Measurements from ENCODE around the gene DENND1A.
A peak's percentile ranks its signal among the peaks of the same experiment; 100 is the strongest.

Gene DENND1A

DNA sequence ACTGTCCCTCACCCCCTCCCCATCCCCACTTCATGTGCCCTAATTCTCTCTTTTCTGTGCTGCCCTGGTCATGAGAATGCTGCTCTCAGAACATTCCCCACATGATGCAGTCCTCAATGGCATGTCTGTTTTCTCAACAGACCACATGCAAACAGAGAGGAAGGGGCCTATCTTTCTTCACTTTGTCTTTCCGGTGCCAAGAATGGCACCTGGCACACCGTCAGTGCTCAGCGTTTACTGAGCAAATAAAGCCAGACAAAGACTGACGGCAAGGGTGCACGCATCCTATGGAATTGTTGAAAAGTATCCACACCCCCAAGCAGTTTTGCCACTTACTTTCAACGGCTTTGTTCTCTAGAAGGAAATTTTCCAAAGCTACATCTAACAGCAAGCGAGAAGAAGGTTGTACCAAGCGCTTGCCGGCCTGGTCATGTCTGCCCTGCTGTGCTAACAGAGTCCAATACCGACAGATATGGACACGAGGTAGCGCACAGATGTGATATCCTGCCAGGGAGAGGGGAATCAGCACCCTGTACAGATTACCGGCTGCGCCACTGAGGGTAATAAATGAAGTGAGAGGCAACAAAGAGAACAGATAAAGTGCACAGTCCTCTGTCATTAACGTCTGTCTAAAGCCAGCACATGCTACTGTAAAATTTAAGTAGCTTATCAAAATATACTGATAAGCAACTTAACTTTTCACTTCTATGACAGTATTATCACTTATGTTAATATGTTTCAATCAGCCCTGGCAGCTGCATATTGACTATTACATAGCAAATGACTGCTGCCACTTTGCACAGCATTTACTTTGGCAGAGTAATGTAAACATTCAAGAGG is 251.7 kb downstream of the DENND1A start:
- peak; percentile 81 for DNase-seq

DNA sequence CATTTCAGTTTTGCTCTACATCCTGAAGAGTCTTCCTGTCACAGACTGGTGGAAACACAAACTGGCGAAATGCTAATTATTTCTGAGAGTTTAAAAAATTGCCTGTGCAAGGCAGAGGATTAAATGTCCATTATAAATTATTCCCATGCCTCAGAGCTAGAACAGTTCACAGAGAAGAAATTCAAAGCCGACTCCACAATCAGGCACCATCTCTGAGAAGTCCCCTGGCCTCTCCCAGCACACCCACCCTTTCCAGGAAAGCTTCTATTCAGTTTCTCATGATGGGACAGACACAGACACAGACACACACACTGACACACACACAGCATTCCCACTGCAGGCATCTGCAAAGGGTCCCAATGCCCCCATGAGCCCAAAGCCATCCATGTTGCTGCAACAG is 253.1 kb downstream of the DENND1A start:
- DNase-seq = no peak

DNA sequence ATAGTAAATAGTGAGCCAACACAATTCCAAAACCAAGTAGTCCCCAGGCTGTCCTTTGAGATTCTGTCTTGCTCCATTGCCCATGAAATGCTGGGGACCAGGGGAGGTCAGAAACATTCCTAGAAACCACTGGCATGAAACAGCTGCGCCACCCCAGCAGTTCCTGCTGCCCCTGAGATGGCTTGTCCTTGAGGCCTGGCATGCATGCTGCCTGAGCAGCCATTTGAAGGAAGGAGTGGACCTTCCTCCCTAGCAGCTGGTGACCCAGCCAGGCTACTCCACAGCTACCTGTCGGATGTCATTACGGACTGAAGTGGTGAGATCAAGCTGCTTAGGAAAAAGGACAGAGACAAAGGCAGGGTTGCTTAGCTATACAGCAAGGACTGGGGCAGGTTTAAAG is 260.6 kb downstream of the DENND1A start:
- no peak for DNase-seq

DNA sequence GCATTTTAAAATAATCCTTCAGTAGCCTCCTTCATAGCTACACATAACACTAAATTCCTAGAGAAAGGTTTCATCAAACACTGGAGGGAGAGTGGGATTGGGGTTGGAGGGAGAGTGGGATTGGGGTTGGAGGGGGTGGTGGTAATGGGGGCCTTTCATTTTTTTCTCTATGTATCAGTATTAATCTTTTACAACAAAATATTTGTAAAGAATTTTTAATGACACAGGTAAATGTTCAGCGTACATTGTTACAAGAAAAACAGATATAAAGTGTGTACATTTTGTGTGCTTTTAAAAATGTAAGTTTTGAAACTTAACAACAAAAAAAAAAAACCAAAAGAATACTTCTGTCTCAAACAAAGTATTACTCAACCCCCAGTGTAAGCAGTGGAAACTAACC is 266.4 kb downstream of the DENND1A start:
- DNase-seq = no peak

DNA sequence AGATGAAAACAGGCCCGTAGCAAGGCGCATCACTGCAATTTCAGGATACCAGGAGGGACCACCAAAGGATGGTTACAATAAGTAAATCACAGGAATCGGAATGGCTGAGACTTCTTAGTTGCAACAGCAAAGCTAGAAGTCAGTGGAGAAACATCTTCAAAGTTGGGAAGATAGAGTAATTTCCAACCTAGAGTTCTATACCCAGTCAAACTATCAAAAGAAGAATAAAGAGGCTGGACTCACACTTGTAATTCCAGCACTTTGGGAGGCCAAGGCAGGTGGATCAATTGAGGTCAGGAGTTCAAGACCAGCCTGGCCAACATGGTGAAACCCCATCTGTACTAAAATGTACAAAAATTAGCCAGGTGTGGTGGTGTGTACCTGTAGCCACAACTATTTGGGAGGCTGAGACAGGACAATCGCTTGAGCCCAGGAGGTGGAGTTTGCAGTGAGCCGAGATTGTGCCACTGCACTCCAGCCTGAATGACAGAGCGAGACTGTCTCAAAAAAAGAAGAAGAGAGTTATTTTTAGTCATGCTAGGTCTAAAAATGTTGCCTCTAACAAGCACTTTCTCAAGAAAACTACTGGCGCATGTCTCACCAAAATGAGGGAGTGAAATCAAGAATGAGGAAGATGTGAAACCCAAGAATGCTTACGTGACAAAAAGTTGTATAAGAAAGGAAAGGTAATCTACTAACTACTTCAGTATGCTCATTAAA is 267.7 kb downstream of the DENND1A start:
- no peak for DNase-seq

DNA sequence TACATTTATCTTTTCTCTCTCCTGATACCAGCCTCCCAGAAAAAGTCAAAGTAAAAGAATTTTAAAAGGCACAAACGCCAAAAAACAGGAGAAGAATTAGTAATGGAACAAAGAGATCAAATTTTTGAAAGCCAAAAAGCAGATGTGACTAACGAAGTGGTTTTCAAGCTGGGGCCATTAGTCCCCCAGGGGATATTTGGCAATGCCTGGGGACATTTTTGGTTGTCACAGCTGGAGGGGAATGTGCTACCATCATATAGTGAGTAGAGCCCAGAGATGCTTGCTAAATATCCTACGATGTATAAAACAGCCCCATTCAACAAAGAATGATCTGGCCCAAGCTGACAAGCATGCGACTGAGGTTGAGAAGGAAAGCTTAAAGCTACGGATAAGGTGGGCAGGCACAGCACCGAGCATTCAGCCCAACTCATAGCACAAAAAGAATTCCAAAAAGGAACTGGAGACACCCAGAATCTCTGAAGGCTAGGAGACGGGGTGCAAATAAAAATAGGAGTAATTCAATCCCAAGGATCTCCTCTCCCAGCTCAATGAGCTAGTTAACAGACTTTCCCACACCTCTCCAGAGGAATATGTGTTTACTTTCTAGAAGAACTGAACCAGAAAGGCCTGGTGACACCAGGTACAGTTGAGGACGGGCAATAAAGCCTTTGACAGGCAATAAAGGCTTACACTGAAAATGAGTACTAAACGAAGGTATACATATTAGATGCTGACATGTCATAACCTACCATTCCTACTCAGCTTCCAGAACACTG is 269.0 kb downstream of the DENND1A start:
- no peak for DNase-seq

DNA sequence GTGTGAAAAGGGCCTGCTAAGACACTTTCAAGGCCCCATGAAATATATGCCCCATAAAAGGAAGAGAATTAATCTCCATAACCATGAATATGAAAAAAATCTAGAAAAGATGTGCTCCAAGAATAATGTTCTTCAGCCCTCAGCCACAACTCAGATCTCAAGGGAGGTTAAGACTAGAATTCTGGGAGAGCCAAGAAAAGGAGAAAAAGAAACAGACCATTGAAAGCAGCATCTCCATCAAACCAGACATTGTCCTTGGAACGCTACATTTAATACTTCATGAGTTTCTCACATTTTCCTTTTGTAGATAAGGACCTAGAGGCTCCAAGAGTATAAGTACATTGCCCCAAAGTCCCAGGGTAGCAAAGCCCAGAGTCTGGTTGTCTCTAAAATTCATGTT is 270.6 kb downstream of the DENND1A start:
- DNase-seq = no peak

DNA sequence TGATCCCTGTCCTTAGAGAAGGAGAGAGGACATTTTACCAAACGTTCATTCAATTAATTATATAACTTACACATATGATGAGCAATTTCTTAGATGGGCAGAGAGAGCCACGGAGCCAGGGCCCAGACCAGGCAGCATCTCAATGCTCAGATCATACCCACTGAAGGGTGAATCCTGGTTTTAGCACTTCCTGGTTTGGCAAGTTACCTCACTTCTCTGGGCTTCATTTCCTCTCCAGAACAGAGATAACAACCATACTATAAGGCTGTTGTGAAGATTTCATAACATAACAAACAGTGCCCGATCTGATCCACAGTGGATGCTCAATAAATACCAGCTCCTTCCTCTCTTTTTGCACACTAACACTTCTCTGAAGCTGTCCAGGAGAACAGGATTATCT is 271.1 kb downstream of the DENND1A start:
- DNase-seq = no peak

DNA sequence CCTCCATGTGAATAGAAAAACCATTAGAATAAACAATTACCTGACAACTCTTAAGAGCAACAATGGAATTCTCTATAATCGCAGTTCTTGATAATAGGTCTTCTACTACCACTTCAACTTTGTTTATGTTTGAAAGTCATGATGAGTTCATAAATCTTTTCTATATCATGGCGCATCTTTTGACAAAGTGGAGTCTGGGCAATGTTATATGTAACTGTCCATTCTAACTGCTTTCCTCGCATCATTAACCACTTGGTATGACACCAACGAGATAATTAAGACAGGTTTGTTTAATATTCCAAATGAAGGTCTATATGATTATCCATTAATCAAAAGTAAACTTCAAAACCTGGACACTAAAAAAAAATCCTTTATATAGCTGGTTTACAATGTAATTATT is 272.0 kb downstream of the DENND1A start:
- DNase-seq = no peak

DNA sequence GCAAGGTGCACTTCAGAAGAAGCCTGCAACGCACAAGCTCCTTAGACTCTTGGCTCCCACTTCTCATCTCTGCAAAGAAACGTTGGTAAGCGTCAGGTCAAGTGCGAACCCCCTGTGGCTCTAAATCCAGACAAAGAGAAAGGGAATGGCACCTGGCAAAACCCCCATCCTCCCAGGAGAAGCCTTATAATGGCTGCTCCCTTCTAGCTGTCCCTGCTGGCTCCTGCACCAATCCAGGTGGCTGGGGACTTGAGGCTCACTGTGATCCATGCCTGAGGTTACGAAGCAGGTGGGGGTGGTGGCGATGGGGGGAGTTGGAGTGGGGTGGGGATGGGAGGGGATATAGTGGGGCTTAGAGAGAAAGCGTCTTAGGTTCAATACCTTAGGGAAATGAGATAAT is 272.8 kb downstream of the DENND1A start:
- DNase-seq = no peak

DNA sequence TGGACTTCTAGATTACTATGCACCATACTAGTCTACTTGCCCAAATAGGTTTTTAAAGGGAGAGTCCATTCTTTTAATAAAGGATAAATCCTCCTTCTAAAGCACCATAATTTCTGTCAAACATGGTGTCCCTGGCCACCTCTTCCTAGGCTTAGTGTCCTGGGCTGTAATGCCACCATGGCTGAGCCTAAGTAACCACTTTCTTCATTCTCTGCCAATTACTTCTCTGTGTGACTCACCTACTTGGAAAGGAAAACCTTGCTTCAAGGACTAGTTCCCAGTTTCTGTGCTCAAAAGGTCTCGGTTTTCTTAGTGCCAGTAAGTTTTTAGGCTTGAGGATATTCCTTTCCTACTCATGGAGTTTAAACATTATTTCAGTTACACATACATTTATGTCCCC is 273.4 kb downstream of the DENND1A start:
- no peak for DNase-seq

DNA sequence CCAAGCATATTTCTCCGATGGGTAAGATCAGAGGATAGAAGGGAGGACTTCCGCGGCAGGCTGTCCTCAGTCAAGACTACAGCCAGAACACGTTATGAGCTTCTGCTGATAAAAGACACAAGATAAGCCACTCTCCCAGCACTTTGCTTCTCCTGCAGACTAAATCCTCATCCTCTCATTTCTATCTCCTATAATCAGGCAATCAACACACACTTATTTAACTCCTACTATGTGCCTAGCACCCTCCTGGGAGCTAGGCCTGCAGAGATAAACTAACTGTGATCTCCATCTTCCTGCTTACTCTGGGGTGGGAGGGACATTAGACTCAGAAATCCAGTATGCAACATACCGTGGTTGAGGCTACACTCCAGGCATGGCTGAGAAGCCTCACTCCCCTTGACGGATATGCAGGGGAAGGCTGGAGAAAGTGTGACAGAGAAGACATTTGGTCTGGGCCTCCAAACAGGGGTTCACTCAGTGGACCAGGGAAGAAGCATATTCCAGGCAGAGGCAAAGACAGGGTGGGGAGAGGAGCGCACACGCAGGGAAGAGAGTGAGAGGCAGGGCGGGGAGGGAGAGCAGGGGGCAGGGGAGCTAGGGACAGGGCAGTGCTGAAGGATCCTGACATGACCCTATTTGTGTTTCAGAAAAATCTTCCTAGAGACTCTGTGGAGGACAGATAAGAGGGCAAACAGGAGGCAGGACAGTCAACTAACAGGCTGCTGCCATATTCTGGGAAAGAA is 274.1 kb downstream of the DENND1A start:
- no peak for DNase-seq

DNA sequence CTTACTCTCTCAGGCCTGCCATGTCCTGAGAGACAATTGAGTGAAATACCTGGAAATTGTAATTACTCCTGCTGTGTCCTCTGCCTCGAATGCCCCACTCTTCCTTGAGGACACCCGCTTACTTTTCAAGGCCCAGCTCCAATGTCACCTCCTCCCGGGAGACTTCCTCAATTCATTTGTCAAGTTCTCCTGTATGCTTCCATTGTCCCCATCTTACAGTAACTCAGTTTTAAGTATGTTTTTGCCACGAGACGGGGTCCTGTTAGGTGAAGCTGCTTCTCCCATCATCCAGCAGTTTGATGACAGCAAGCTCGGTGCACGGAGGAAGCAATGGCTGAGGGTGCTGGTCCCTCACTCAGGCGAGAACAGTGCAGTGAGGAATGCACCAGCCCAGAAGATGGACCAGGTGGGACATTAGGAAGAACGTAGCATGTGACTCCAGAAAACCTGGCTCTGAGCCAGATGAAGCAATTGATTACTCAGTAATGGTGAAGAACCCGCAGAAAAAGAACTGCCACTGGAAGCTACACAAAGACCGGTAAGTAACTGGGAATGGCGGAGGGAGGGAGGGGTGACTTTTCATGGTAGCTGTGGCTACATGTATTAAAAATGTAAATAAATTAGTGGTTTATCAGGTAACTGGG is 274.8 kb downstream of the DENND1A start:
- no peak for DNase-seq

DNA sequence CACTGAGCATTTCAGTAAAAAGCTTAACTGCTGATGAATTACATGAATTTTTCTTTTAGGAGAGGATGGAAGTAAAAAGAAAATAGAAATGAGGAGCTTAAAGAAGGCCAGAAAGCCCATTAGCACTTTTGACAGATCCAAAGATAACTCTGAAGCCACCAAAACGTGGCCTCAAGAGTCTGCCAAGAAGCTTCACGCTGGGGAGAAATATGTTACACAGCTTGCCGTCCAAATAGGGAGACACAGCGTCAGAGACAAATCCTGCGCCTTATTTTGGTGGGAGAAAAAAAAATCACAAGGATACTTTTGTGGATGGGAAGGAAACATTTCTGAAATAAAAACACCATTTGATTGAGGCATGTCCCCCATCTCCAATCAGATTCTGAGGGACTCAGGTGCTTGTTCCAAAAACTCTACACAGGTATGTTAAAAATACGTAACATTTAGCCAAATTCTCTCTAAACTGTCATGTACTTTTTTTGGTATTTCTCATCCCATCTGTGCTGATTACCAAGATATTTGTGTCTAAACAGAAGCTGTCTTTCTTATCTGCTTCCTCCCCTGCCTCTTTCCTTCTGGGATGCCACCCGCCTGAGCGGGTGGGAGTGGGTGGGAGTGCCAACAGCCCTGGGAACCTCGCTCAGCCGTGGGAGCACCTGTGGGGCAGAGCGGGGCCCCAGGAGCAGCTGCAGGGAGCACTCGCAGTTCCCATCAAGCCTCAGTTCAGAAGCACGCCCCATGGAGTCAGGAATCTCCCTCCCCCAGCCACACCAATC is 275.5 kb downstream of the DENND1A start:
- DNase-seq = no peak

DNA sequence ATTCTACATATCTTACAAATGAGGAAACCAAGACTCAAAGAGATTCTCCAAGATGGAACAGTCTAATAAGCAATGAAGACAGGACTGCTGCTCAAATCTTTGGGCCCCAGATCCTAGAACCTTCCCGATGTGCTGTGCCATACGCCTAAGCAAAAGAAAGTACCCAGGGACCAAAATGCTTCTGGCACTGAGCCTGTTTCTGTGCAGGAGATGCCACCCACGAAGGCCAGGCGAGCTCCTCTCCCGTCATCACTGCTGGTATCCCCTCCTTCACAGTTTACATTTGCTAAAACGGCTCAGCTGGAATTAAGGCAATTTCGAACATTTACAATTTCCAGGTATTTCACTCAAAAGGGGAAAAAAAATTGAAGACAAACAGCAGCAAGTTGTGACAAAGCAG is 277.5 kb downstream of the DENND1A start:
- no peak for DNase-seq

DNA sequence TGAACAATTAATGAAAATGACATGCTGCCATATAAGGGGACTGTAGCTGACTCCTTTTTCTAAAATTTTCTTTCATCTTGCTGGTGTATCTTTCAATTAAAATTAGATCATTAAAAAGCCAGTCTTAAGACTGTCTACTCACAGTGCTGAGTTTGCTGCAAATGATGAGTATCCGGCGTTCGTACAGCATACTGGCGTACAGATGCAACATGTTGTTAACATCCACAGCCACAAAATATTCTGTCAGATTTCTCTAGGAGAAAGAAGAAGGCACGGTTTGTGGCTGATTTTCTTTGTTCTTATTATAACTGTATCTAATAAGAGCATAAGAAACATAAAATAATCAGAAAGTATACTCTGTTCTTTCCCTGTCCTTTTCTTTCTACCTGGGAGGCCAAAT is 278.1 kb downstream of the DENND1A start:
- DNase-seq = no peak

DNA sequence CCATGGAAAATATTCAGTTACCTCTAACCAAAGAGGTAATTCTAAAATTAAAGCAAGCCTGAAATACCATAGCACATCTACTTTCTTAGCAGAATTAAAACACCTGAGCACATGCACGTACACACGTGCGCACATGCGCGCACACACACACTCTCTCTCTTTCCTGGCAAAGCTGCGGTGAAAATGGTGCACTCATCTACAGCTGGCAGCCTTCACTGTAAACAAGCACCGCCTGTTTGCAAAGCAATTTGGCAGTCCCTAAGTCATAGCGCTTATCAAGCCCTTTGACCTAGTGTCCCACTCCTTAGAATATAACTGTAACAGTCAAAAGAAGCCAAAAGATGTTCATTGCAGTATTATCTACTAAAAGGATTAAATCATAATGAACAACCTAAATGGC is 278.7 kb downstream of the DENND1A start:
- DNase-seq = no peak

DNA sequence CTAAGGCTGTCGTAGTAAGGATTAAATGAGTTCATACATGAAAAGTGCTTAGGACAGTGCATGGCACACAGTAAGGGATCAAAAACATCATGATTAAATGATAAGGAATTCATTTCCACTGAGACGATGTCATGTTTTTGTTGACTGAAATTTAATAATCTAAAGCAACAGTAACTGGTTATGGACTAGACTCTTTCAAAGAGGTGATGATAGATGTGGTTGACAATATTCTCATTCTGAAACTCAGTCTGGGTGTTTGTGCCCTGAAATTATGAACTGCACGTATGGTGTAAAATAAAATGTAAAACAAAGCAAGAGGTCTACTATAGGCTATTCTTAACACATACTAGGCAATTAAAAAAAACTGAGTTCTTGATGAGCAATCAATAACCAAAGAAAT is 280.0 kb downstream of the DENND1A start:
- DNase-seq = no peak

DNA sequence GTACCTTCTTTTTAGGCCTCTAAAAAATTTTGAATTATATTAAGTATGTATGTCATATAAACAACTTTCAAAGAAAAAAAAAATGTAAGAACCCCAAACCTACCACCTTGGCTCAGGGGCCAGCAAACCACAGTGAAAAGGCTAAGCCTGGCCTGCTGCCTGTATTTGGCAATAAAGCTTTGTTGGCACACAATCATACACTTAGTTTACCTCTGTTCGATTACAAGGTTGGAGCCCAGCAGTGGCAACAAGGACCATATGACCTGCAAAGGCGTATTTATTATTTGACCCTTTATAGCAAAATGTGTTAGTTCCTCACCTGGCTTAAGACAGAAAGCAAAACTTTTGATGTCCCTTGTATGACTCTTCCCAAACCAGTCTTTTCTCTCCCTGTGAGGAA is 282.8 kb downstream of the DENND1A start:
- DNase-seq = no peak

DNA sequence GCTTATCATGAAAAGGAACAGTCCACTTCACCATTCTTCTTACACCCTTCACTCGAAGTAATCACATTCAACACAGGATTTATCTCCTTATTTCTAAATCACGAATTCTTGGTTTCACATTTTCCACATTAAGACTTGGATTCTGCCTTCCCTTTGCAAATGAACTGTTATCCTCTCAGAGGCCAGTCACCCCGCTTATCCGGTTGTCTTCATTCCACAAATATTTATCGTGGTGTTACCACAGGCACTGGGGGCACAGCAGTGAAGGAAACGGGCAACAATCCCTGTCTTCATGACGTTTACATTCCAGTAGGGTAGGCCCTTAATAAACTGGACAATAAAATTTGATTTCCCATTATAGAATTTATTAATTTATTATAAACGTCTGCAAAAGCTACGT is 284.2 kb downstream of the DENND1A start:
- no peak for DNase-seq

DNA sequence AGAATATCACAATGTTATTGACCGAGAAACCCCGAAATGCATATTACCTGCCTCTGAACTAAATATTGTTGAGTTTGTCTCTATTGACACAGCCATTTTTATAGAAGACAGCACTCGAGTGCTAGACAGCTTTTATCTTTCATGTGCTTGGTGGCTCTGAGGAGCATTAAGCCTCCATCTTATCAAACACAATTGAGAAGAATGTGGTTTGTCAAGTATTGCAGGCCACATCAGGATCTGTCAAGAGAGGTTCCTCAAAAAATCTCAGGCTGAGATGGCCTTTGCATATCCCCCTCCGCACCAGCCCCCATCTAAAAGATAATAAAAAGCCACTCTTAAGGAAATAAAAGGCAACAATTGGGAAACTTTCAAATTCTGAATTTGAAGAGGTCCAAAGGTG is 284.8 kb downstream of the DENND1A start:
- no peak for DNase-seq

DNA sequence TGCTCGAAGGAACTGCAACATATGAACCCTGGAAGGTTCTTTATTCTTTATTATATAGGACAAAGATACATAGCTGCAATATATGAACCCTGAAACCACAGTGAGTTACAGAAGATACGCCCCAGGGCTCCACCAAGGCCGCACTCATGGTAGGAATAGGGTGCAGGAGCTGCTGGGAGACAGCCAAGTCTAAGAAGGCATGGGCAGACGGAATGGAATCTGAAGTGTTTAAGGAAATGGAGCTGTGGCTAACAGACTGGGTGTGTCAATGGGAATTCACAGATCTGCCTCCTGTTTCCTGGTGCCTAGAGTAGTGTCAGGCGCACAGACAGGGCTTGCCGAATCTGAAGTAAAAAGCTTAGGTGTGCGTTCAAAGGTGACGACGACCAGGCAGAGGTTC is 286.4 kb downstream of the DENND1A start:
- no peak for DNase-seq

Measured in NCI-H774 (cell line).